HG02938 (cell line): ENCODE data around the gene PLS1.
"Not testable (repeated sequence)": the region's sequence is repeated elsewhere in the genome, so short reads cannot be mapped to it uniquely, and the experiment has no call there.

Source experiments
- ATAC-seq: cut with Tn5 transposase; IDR thresholded peaks from one replicate; pipeline ENCODE4 v1.9.1; 2021; ENCODE audit warnings: mild to moderate bottlenecking, moderate library complexity; ENCODE audit not compliant: unreplicated experiment

Gene PLS1

GRCh38 chr3:142595141-142595540 lies 1.1 kb upstream of the PLS1 start:
- no peak for ATAC-seq

GRCh38 chr3:142595581-142595950 lies 627 bp upstream of the PLS1 start:
- no peak for ATAC-seq

- ATAC-seq: no peak
Measured at GRCh38 chr3:142596726-142597088, 514 bp downstream of the PLS1 start.

- ATAC-seq: no peak
Measured at GRCh38 chr3:142597906-142598305, 1.7 kb downstream of the PLS1 start.

GRCh38 chr3:142601713-142602112 lies 5.5 kb downstream of the PLS1 start:
- no peak for ATAC-seq

GRCh38 chr3:142602619-142603385 lies 6.6 kb downstream of the PLS1 start:
- no peak for ATAC-seq

- ATAC-seq: not testable (repeated sequence)
Measured at GRCh38 chr3:142603386-142603705, 7.2 kb downstream of the PLS1 start.

GRCh38 chr3:142604940-142605339 lies 8.7 kb downstream of the PLS1 start:
- peak; percentile 64 for ATAC-seq

- ATAC-seq: no peak
Measured at GRCh38 chr3:142608631-142609030, 12.4 kb downstream of the PLS1 start.

- no peak for ATAC-seq
Measured at GRCh38 chr3:142609136-142609535, 12.9 kb downstream of the PLS1 start.

GRCh38 chr3:142611206-142611605 lies 15.0 kb downstream of the PLS1 start:
- no peak for ATAC-seq

GRCh38 chr3:142613491-142613890 lies 17.3 kb downstream of the PLS1 start:
- no peak for ATAC-seq

- no peak for ATAC-seq
Measured at GRCh38 chr3:142614059-142614626, 17.9 kb downstream of the PLS1 start.

GRCh38 chr3:142615171-142615570 lies 19.0 kb downstream of the PLS1 start:
- no peak for ATAC-seq

GRCh38 chr3:142618917-142619461 lies 22.8 kb downstream of the PLS1 start:
- no peak for ATAC-seq

GRCh38 chr3:142622405-142622804 lies 26.2 kb downstream of the PLS1 start:
- ATAC-seq: no peak

- ATAC-seq: no peak
Measured at GRCh38 chr3:142623194-142623593, 27.0 kb downstream of the PLS1 start.

- ATAC-seq: no peak
Measured at GRCh38 chr3:142624341-142625152, 28.4 kb downstream of the PLS1 start.

GRCh38 chr3:142625153-142625440 lies 28.9 kb downstream of the PLS1 start:
- ATAC-seq: no peak

- no peak for ATAC-seq
Measured at GRCh38 chr3:142626971-142627370, 30.8 kb downstream of the PLS1 start.

- ATAC-seq: no peak
Measured at GRCh38 chr3:142628801-142629200, 32.6 kb downstream of the PLS1 start.

- no peak for ATAC-seq
Measured at GRCh38 chr3:142633073-142633472, 36.9 kb downstream of the PLS1 start.
